Stimulated activated CD4-positive, alpha-beta T cell treated with anti-CD3 and anti-CD28 coated beads, Interleukin-1b, Interleukin-23, amount 100 ng/mL, for 48 hours (primary cell): ENCODE results near the gene TVP23B.
"Not testable (repeated sequence)": the region's sequence is repeated elsewhere in the genome, so short reads cannot be mapped to it uniquely, and the experiment has no call there.

ENCODE experiments used
- DNase-seq: peaks from one replicate; pipeline ENCODE4 v3.0.0-alpha.2; 2020

TVP23B gene

DNA sequence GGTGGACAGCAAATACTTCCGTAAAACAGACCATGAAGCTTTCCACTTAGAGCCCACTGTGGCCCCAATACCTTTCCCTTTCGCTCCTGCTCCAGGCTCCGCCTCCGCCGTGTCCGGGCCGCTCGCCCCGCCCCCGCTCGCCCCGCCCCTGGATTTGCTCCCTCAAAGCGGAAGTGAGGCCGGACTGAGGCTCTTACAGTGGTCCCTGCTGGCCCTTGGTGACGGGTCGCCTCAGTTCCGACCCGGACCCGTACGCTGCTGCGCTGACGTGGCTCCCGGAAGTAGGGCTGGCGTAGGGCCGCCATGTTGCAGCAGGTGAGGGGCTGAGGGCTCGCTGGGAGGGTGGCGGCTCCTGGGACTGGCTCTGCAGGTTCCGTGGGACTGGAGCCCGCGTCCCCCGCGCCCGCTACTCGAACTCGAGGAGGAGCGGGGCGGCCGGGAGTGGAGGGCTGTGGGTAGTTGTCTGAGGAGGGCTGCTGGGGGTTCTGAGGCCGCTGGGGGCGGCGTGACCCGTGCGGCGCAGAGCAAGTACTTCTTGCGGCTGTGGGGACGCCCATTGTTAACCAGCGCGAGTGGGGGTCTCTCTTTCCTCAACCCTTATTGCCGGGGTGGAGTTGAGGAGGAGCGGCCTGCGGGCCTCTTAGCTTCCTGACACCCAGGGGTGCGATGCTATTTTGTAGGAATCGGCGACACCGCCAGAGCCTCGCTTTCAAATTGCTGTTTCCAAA is at the start of gene TVP23B:
TSS of gene TVP23B (plus strand) at position 193 of the 728 bp plus-strand sequence. CDS start at position 304, 111 bp downstream.
- DNase-seq = peak; percentile 98

DNA sequence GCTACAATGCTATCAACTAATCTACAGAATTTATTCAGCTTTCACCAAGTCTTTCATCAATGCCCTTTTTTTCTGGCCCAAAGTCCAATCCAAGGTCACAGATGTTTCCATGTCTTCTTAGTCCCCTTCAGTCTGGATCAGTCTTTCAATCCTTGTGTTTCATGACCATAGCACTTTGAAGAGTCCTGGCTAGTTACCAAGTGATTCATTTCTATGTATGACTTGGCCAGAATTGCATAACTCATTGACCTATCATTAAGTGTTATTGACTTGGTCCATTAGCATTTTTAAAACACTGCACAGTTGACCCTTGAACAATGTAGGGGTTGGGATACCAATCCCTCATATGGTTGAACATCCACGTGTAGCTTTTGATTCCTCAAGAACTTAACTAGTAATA is 48.5 kb upstream of the TVP23B start:
- DNase-seq = not testable (repeated sequence)

DNA sequence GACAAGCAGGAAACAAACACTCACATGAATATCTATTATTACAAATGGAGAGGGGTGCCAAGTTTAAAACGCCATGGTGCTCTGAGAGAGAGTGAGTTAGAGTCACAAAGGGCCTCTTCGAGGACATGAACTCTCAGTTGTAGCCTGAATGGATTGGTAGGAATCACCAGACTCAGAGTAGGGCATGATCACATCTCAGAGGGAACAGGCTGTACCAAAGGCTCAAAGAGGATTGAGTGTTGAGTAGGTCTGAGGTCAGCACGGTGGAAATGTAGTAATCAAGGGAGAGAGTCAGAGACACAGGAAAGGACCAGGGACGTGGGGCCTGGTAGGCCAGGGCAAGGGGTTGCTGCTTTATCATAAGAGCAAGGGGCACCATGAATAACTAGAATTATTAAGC is 47.6 kb upstream of the TVP23B start:
- not testable (repeated sequence) for DNase-seq

DNA sequence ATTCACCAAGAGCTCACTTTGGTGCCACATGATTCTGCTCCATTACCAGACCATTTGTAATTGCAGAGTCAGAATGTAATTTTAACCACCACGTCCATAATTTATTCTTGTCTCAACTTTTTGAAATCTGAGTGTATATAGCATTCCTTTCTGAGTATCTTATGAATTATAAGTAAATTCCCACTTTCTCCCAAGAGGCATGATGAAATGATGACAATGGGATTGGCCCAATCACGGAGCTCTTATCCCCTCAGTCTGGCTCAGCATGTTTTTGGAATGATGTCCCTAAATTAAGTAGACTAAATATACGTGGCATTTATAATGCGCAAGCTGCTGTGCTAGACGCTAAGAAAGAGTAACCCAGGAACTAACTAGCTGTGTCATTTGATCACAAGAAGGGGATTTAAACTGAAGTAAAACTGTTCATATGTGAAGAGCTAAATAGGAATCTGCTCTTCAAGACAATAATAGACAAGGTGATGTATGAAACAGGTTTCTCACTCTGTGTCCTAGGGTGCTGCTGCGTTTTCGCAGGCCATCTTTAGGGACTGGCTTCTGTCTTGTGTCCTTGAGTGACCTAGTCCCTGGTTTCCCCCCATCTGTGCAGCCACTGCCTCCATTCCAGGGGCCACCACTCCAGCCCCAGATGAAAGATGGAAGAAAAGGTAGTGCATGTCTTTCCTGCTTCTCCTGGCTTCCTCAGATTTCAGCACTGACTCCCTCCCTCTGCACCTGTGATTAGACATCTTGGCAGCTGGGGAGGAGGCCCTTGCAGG is 41.2 kb upstream of the TVP23B start:
- DNase-seq = not testable (repeated sequence)

DNA sequence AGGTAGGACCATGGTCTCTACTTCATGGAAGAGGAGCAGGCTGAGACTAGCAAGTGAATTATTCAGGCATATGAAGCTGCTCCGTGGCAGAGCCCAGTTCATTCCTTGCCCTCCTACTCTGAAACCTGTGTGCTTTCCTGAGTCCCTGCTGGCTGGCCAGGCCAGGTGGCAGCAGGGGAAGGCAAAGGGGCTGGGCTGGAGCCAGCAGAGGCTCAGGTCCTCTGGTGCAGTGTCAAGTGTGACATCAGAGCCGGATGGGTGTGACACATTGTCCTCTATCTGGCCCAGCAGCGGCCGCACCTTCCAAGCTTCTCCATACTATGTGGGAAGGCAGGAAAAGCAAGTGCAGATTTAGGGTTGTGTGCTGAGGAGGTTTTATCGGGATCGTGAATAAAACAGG is 39.8 kb upstream of the TVP23B start:
- DNase-seq = not testable (repeated sequence)

DNA sequence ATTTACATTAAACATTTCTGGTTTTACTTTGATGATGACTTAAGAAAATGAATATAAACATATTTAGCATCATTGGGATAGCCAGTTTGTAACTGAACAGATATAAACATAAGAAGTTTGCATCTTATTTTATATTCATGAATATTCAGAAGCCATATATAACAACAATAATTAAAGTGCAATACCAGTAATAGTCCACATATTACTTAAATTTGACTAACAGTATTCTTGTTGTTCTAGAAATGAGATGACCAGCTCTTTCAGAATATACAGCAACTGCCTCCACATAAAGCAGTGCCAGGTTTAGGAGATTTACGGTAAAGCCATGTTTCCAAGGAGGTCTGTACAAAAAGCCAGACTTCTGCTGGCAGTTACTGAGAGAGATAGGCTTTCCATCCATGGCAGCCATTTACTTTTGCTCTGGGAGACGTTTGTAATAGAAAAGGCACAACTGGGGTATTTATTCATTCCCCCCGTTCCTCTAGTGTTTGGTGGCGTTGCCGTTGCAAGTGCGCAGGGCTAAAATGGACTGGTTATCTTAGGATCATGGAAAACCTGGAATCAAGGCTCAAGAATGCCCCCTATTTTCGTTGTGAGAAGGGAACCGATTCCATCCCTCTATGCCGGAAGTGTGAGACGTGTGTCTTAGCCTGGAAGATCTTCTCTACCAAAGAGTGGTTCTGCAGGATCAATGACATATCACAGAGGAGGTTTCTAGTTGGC is 37.1 kb upstream of the TVP23B start, which contains the start of gene FBXW10:
TSS of gene FBXW10 (plus strand) at position 356 of the 723 bp plus-strand sequence. CDS start at position 547, 191 bp downstream.
- not testable (repeated sequence) for DNase-seq

DNA sequence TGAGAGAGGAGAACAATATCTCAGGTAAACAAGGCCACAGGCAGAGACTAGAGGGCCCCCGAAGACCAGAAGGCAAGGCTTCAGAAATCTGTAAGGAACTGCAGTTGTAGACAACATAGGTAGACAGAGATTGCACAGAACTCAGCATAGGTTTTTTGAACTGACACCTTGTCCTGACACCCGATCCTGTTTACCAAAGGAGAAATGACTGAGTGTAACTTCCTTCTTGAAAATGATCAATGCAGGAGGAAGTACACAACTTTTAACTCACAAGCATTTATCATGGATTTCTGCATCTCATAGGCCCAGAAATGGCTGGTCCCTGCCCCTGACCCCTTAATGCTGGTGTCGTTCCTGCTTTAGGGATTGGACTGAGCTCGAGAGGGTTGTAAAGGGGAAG is 36.3 kb upstream of the TVP23B start:
- DNase-seq = not testable (repeated sequence)

DNA sequence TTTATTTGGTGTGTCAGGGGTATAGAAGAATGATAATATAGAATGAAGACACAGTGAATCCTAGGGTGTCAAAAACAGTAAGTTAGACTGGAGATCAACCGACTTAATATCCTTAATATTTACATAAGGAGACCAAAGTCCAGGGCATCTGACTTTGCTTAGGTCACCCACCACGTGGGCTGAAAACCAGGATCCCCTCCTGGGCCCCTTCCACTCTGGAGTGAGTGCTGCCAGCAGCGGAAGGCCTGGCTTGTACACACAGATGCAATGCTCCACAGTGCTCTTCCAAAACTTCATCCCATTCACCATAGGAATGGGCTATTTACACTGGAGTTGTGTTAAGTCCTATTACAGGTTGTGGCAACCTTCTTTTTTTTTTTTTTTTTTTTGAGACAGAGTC is 34.4 kb upstream of the TVP23B start:
- not testable (repeated sequence) for DNase-seq

DNA sequence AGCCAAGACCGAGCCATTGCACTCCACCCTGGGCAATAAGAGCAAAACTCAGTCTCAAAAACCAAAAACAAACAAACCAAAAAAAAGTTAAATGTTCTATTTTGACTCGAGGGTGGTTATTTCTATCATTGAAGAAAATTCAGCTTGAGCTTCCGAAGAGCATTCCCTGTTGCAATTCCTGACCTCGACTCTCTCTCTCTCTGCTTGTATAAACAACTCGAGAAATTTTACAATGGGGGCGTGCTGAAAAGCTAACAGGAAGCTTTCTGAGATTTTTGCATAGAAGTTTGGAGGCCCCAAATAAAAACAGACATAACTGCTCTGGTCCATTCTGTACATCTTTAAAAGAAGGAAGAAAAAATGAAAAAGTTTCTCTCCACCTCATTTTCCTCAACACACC is 33.5 kb upstream of the TVP23B start:
- DNase-seq = not testable (repeated sequence)

DNA sequence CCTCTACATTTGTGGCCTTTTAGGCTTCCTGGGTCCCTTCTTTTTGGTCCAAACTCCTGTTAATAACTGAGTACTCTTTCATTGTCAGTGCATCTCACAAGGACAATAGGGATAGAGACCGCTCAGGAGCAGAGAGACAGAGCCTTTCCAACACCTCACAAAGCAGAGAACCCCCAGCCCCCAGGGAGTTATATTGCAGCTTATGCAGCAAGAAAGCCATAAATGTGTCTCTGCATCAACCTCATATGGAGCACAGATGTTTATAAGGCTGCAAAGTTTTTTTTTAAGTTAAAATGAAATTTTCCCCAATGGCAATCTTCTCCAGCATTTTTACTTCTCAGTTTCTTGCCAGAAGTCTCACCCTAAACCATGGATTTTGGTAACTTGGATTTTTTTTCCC is 30.7 kb upstream of the TVP23B start:
- not testable (repeated sequence) for DNase-seq

DNA sequence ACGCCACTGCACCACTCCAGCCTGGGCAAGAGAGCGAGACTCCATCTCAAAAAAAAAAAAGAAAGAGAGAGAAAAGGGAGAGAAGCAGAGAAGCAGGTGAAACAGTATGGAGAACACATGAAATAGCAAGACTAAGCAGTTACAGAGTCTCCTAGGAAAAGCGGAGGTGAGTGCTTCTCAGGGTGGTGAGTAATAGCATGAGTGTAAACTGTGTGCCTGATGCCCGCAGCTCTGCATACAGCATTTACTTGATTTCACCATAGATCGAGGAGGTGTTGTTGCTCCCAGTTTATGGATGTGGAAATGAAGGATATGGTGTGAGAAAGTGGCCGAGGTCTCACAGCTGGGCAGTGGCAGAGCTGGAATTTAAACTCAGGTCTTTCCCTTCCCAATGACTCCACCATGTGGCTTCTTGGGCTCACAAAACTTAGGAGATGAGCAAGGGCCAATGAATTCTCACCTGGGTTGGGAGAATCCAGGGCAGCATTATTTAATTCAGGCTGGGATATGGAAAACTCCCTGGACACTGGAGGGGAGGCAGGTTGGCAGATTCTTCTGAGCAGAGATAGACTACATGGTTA is 27.1 kb upstream of the TVP23B start:
- DNase-seq = not testable (repeated sequence)

DNA sequence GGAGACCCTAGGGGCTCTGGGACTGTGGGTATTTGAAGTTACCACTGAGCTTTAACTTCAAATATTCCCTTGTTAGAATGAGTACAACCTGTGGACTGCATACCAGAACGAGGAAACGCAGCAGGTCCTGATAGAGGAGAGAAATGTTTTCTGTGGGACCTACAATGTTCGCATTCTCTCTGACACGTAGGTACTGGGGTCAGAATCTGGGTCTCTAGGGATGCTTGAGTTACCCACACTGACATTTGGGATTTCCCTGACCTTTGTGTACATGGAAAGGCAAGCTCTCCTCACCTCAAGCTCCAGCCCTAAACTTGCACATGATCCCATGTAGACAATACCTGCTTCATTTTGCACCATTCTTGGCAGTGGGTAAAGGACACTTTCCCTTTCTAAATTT is 25.0 kb upstream of the TVP23B start:
- DNase-seq = not testable (repeated sequence)

DNA sequence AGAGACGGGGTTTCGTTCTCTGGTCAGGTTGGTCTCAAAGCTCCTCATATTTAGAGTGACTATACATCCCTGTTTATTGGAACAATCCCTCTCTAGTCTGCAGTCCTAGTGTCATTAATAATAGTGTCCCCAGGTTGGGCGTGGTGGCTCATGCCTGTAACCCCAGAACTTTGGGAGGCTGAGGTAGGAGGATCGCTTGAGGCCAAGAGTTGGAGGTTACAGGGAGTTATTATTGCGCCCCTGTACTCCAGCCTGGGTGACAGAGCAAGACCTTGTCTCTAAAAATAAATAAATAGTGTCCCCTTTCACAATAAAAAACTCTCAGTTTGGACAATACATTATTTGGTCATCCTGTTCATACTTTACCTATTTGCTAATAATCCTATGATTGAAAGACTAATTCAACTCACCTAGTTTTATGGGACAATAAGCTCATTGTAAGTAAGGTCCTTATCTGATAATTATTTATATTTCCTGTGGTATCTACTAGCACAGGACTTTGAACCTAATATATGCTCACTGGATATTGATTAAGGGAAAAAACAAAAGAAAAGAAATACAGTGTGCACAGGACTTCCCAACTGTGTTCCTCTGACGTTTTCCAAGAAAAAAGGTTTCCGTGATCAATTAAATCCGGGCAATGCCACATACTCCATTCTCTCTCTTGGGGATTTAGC is 23.5 kb upstream of the TVP23B start:
- not testable (repeated sequence) for DNase-seq

DNA sequence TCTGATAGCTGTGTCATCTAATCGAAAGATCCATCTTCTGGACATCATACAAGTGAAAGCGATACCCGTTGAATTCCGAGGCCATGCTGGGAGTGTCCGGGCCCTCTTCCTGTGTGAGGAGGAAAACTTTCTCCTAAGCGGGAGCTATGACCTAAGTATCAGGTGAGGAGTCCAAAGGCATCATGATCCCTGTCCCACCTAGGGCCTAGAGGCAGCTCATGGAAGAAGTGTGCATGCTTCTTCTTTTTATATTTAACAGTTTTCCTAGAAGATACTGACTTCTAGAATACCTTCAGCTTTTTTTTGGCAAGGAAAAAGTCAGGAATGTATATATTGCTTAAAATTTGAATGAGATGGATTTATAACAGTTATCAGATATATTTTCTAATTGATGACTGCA is 22.6 kb upstream of the TVP23B start:
- not testable (repeated sequence) for DNase-seq

DNA sequence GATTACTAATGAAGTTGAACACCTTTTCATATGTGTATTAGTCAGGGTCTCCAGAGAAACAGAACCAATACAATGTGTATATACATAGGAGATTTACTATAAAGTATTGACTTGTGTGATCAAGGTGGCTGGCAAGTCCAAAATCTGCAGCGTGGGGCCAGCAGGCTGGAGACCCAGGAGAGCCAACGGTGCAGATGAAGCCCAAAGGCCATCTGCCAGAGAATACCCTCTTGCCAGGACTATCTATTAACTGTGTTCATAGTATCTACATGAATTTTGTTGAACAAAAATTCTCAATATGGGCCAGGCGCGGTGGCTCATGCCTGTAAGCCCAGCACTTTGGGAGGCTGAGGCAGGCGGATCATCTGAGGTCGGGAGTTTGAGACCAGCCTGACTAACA is 20.8 kb upstream of the TVP23B start:
- DNase-seq = not testable (repeated sequence)

DNA sequence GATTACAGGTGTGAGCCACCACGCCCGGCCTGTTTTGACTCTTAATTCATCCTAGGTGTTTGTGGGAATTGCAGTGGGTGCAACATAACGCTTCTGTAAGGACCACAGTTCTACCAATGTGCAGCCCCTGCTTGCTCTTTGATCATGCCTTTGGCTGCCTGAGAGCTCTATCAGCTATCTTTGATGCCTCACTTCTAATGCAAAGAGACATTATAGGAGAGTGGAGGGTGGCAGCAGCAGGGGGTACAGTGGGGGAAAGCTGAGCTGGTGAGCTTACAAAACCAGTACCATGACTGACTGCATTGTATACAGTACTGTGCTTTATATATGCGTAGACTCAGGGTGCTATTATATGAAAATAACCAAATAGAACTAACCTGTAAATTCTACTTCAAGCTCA is 10.4 kb upstream of the TVP23B start:
- not testable (repeated sequence) for DNase-seq

DNA sequence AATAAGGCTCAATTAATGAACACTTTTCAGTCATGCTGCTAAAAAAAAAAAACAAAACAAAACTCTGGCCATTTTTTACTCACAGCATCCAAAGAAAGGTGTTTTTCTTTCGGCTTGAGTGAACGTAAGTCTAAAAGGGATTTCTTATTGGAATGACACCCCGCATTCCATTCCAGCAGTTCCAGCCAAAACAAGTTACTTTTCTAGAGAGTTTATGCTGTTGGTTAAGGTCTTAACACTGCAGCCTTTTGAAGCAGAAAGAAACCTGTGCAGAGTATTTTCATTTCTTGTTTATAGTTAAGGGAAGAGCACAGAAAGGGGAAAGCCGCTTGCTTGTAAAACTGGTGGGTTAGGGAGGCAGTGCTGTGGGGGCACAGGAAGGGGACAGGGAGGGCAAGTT is 9.9 kb upstream of the TVP23B start:
- not testable (repeated sequence) for DNase-seq

DNA sequence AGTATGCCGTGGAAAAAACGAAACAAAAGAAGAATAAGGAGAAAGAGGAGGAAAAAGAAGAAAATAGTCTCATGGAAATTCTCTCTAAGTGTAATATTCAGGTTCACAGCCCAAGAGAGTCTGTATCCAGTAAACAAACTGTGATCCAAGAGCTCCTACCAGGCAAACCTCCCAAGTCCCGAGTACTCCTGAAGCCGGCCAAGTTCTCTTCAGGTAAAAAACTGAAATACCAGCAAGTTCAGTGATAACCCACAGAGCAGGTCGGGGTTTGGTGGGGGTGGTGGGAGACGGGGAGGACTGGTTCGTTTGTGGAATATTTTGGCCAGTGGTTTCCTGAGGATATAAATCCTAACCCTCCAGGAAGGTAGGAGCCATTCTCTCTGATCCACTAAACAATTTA is 8.5 kb upstream of the TVP23B start:
- no peak for DNase-seq

DNA sequence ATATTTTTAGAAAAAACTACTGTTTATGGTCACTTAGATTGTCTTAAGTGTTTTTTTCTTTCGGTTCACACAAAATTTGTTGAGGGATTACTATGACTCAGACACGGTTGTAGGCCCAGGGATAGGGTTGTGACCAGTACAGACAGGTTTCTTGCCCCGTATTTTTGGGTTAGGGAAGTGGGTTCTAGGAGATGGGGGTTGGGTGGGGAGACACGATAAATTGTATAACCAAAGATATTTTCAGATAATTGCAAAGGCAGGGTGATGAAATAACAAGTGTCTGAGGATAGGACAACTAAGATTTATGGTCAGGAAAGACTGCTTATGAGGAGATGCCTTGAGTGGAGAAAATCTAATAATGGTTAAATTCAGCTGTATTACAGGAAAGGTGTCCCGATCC is 822 bp downstream of the TVP23B start:
- DNase-seq = not testable (repeated sequence)

DNA sequence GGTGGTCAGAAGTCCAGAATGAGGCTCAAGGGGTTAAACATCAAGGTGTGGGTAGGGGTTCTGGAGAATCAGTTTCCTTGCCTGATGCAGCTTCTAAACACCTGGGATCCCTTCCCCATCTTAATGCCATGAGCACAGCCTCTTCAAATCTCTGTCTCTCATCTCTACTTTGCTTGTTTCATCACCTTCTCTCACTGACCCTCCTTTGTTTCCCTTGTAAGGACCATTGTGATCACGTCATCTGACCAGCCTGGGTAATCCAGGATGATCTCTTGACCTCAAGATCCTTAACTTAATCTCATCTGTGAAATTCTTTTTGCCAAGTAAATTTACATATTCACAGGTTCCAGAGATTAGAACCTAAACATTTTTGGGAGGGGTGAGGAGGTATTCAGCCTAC is 5.0 kb downstream of the TVP23B start:
- DNase-seq = not testable (repeated sequence)

DNA sequence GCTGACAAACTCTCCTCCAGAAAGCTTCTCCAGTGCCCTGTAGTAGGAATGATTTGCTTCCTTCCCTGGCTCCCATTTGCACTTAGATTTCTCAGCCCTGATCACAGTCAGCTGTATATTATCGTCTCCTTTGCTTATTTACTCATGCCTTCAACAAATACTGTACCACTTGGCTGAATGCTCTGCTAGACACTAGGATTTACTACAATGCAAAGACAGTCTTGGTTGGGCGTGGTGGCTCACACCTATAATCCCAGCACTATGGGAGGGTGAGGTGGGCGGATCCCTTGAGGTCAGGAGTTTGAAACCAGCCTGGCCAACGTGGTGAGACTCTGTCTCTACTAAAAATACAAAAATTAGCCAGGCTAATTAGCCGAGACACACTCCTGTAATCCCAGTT is 5.9 kb downstream of the TVP23B start:
- DNase-seq = not testable (repeated sequence)

DNA sequence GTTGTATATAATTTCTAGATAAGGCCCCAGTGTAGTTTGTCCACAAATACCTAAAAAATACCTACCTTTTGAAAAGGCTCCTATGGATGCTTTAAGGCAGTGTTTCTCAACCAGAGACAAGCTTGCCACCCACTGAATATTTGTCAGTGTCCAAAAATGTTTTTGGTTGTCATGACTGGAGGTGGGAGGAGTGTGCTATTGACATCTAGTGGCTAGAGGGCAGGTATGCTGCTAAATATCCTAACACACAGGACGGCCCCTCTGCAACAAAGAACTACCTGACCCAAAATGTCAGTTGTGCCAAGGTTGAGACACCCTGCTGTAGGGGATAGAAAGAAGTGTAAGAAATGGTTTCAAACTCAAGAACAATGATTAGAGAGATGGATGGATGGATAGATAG is 10.4 kb downstream of the TVP23B start:
- DNase-seq = not testable (repeated sequence)
